Measurements from ENCODE around the gene MAP1LC3B2. TPM values are rescaled to one million over a fixed set of nuclear protein-coding genes. Genes with fewer than 3 reads are reported as not detected.

Gene MAP1LC3B2
- total and polyA plus RNA-seq, 2 of the 13 experiments (the other 11 are each of a cell fraction or from before 2014, with no cell fraction given) = 0.60 to 2.2 TPM

GRCh38 chr12:116568203-116568602 is 9.0 kb downstream of the MAP1LC3B2 start:
- FAIRE-seq (no peak), ATAC-seq (no peak), DNase-seq (ENCODE audit: low spot score) (no peak)
- Histone ChIP-seq H2AFZ (ENCODE audit: low read length) (no peak overlapping the region), H4K20me1 (ENCODE audit: insufficient read depth, low read length) (no peaks in the 10 kb centered on the region), H3K36me3 (replicated peaks in 1 of 2; ENCODE audit: control insufficient read depth in 1 of 2, insufficient read depth in 2 of 2, low read length in 2 of 2) (no peaks in the 10 kb centered on the region), H3K79me2 (ENCODE audit: insufficient read depth, low read length) (no peaks in the 10 kb centered on the region), H3K4me2 (ENCODE audit: low read depth, low read length) (no peak overlapping the region), H3K9me3 (ENCODE audit: low read length) (no peaks in the 10 kb centered on the region; the same call in 1 of the 2 replicates), H3K9ac (ENCODE audit: insufficient read depth, low read depth, low read length) (no peak overlapping the region), H3K4me3 (replicated peaks in 1 of 3; ENCODE audit: insufficient read depth in 1 of 3, low read depth in 2 of 3, low read length in 3 of 3) (no peak overlapping the region), H3K27ac (ENCODE audit: extremely low read length, insufficient read depth, low read length) (no peak overlapping the region), H3K27me3 (ENCODE audit: control insufficient read depth in 1 of 2, insufficient read depth in 2 of 2, low read length in 2 of 2) (0 out of 5 replicates have a peak, but pooled peaks cover 0 to 3% of the 10 kb centered on the region in 2 experiments), H3K4me1 (ENCODE audit: insufficient read depth, low read length) (no peaks in the 10 kb centered on the region; the same call in 1 of the 2 replicates)
- in situ Hi-C loops (cut with HindIII; ENCODE audit: extremely low pct_ligation_motif_present, low pct_unique_long_range_greater_than_20kb) (no loop called here), intact Hi-C loops (cut with micrococcal nuclease; ENCODE audit: unreplicated experiment) (no loop called here)
- POLR2A ChIA-PET = no interaction called here
- BruUV-seq (replicated peaks) = no TSS peak
- CTCF ChIA-PET (ENCODE audit: low intra/inter-chr PET ratio, low total read pairs) = no interaction called here
- WGBS (ENCODE audit: low lambda C conversion rate) = 67% methylated on average over 2 of the region's 2 CpGs
- TF ChIP-seq ZNF768 (CRISPR knock-in tag; IDR thresholded peaks at IDR 0.05) (no peak), ETV5 (CRISPR knock-in tag; IDR thresholded peaks at IDR 0.05; ENCODE audit: borderline replicate concordance) (no peak), ZNF207 (IDR thresholded peaks at IDR 0.05; ENCODE audit: borderline replicate concordance) (no peak), ZNF543 (CRISPR knock-in tag; IDR thresholded peaks at IDR 0.05) (no peak), ZNF205 (CRISPR knock-in tag; IDR thresholded peaks at IDR 0.05) (no peak), CCDC6 (CRISPR knock-in tag; IDR thresholded peaks at IDR 0.05) (no peak), GATAD1 (CRISPR knock-in tag; IDR thresholded peaks at IDR 0.05) (no peak), ELK4 (CRISPR knock-in tag; IDR thresholded peaks at IDR 0.05; ENCODE audit: borderline replicate concordance) (no peak), ZNF737 (CRISPR knock-in tag; IDR thresholded peaks at IDR 0.05; ENCODE audit: borderline replicate concordance) (no peak)

- DNase-seq (ENCODE audit: low spot score) = no peak
- no peak overlapping the region for H3K9ac ChIP-seq (ENCODE audit: insufficient read depth, low read depth, low read length)
- ChIA-PET CTCF (ENCODE audit: low intra/inter-chr PET ratio, low total read pairs) (no interaction called here), POLR2A (no interaction called here)
- no peaks in the 10 kb centered on the region for H4K20me1 ChIP-seq (ENCODE audit: insufficient read depth, low read length)
- 0 out of 5 replicates have a peak, but pooled peaks cover 0 to 3% of the 10 kb centered on the region in 2 experiments for H3K27me3 ChIP-seq (ENCODE audit: control insufficient read depth in 1 of 2, insufficient read depth in 2 of 2, low read length in 2 of 2)
- WGBS (ENCODE audit: low lambda C conversion rate) = 22% methylated on average over 2 of the region's 2 CpGs
- in situ Hi-C loops (cut with HindIII; ENCODE audit: extremely low pct_ligation_motif_present, low pct_unique_long_range_greater_than_20kb) (no loop called here), intact Hi-C loops (cut with micrococcal nuclease; ENCODE audit: unreplicated experiment) (no loop called here)
- no peak overlapping the region for H3K4me2 ChIP-seq (ENCODE audit: low read depth, low read length)
- H3K36me3 ChIP-seq (replicated peaks in 1 of 2; ENCODE audit: control insufficient read depth in 1 of 2, insufficient read depth in 2 of 2, low read length in 2 of 2) = no peaks in the 10 kb centered on the region
- no peak for FAIRE-seq
- H3K4me3 ChIP-seq (replicated peaks in 1 of 3; ENCODE audit: insufficient read depth in 1 of 3, low read depth in 2 of 3, low read length in 3 of 3) = no peak overlapping the region
- no TSS peak for BruUV-seq (replicated peaks)
- no peaks in the 10 kb centered on the region for H3K79me2 ChIP-seq (ENCODE audit: insufficient read depth, low read length)
- H2AFZ ChIP-seq (ENCODE audit: low read length) = no peak overlapping the region
- no peak for ATAC-seq
- H3K4me1 ChIP-seq (ENCODE audit: insufficient read depth, low read length) = no peaks in the 10 kb centered on the region
- H3K9me3 ChIP-seq (ENCODE audit: low read length) = no peaks in the 10 kb centered on the region
- H3K27ac ChIP-seq (ENCODE audit: extremely low read length, insufficient read depth, low read length) = no peak overlapping the region
- TF ChIP-seq SMYD3 (CRISPR knock-in tag; IDR thresholded peaks at IDR 0.05) (no peak), ZNF280B (CRISPR knock-in tag; IDR thresholded peaks at IDR 0.05; ENCODE audit: borderline replicate concordance) (no peak), HIVEP1 (CRISPR knock-in tag; IDR thresholded peaks at IDR 0.05) (no peak), ZBTB20 (CRISPR knock-in tag; IDR thresholded peaks at IDR 0.05; ENCODE audit: borderline replicate concordance, low read depth) (no peak)
Observed at GRCh38 chr12:116571089-116571488, 11.9 kb downstream of the MAP1LC3B2 start.
